Esophagus muscularis mucosa (tissue), 4 donors: ENCODE results near the gene LTA. TPM values are rescaled to one million over a fixed set of nuclear protein-coding genes. Genes with fewer than 3 reads are reported as not detected.

Source experiments
- DNase-seq: peaks from one replicate; pipeline ENCODE4 v3.0.0-alpha.2; 2017; ENCODE audit errors: extremely low spot score
- H3K27ac ChIP-seq, 4 donors: fragments of 200-600 bp; sonication (generic); replicated peaks in 1 of 4; 1 replicate in 3 of 4; 2 replicates in 1 of 4; pipeline ENCODE4 v1.5.1; 2016 to 2019; ENCODE audit warnings: mild to moderate bottlenecking in 1 of 4
- H3K27me3 ChIP-seq, 4 donors: fragments of 200-600 bp; sonication (generic); one replicate each; pipeline versions ENCODE4 v1.5.1 to v1.6.0; 2016 to 2019
- H3K36me3 ChIP-seq, 4 donors: fragments of 200-600 bp; sonication (generic); one replicate each; pipeline ENCODE4 v1.5.1; 2016 to 2019
- H3K4me1 ChIP-seq, 4 donors: fragments of 200-600 bp; sonication (generic); one replicate each; pipeline ENCODE4 v1.5.1; 2016 to 2019
- H3K4me3 ChIP-seq, 4 donors: fragments of 200-600 bp; sonication (generic); 1 replicate in 2 of 4; 2 replicates in 2 of 4; pipeline ENCODE4 v1.5.1; 2016 to 2019; ENCODE audit warnings: mild to moderate bottlenecking in 4 of 4, moderate library complexity in 1 of 4
- H3K9me3 ChIP-seq, 4 donors: fragments of 200-600 bp; sonication (generic); 1 replicate in 3 of 4; 2 replicates in 1 of 4; pipeline ENCODE4 v1.5.1; 2016 to 2019
- EP300 ChIP-seq: sonication (generic); formaldehyde crosslinking; IDR thresholded peaks from one replicate; pipeline ENCODE4 v1.6.1; 2017; ENCODE audit warnings: antibody characterized with exemption
- POLR2A ChIP-seq: fragments of 450-650 bp; IDR thresholded peaks from one replicate; pipeline ENCODE4 v1.6.1; 2017; ENCODE audit warnings: antibody characterized with exemption, moderate library complexity, mild to moderate bottlenecking, low read depth
- POLR2AphosphoS5 ChIP-seq, 2 donors: sonication (generic); formaldehyde crosslinking; IDR thresholded peaks; one replicate each; pipeline ENCODE4 v1.6.1; 2017; ENCODE audit warnings: antibody characterized with exemption in 2 of 2
- WGBS: methylation state at CpG from one replicate; pipeline ENCODE4 v1.1.5; 2018; 5-methylcytosine and 5-hydroxymethylcytosine counted together
- intact Hi-C: fragments of 100-400 bp; cut with DNase I; formaldehyde crosslinking; loops from one replicate; pipeline ENCODE4 v1.15.1; 2023
- total RNA-seq, 4 donors: library from RNA; depleted of rRNA; stranded (reverse); fragments of >200 nt; gene quantifications; one replicate each; pipeline versions ENCODE4 v1.1.0 to v1.2.1, GENCODE V29; 2016
- TF ChIP-seq, protein P1 (sequence below), 3 experiments: fragments of 200-600 bp in 2 of 3; fragments of 450-650 bp in 1 of 3; sonication (generic) in 2 of 3; IDR thresholded peaks; one replicate each; pipeline ENCODE4 v1.5.1; 2017 to 2019; ENCODE audit warnings: antibody characterized with exemption in 3 of 3, mild to moderate bottlenecking in 2 of 3, moderate library complexity in 1 of 3

The LTA gene, protein sequence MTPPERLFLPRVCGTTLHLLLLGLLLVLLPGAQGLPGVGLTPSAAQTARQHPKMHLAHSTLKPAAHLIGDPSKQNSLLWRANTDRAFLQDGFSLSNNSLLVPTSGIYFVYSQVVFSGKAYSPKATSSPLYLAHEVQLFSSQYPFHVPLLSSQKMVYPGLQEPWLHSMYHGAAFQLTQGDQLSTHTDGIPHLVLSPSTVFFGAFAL
- total RNA-seq: not detected

DNA sequence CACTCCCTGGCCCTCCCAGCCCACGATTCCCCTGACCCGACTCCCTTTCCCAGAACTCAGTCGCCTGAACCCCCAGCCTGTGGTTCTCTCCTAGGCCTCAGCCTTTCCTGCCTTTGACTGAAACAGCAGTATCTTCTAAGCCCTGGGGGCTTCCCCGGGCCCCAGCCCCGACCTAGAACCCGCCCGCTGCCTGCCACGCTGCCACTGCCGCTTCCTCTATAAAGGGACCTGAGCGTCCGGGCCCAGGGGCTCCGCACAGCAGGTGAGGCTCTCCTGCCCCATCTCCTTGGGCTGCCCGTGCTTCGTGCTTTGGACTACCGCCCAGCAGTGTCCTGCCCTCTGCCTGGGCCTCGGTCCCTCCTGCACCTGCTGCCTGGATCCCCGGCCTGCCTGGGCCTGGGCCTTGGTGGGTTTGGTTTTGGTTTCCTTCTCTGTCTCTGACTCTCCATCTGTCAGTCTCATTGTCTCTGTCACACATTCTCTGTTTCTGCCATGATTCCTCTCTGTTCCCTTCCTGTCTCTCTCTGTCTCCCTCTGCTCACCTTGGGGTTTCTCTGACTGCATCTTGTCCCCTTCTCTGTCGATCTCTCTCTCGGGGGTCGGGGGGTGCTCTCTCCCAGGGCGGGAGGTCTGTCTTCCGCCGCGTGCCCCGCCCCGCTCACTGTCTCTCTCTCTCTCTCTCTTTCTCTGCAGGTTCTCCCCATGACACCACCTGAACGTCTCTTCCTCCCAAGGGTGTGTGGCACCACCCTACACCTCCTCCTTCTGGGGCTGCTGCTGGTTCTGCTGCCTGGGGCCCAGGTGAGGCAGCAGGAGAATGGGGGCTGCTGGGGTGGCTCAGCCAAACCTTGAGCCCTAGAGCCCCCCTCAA lies at the start of gene LTA:
Gene LTA, plus strand, starts transcription at position 249 of the 871 bp plus-strand sequence. Its CDS starts 454 bp downstream, at position 703.
- 88% methylated on average over 27 of the region's 27 CpGs for WGBS
- Histone ChIP-seq H3K36me3 (no peaks in the 10 kb centered on the region), H3K27me3 (peaks cover 0 to 54% (median 2%) of the 10 kb centered on the region in 4 donors), H3K27ac (no peak within 1 kb of the TSS), H3K4me1 (peaks cover 0 to 3% (median 0%) of the 10 kb centered on the region in 4 donors), H3K4me3 (no peak within 1 kb of the TSS), H3K9me3 (no peaks in the 10 kb centered on the region)
- intact Hi-C loops: no loop called here
- no peak for DNase-seq
- no peak for TF ChIP-seq POLR2A
- TF ChIP-seq, protein P1, sequence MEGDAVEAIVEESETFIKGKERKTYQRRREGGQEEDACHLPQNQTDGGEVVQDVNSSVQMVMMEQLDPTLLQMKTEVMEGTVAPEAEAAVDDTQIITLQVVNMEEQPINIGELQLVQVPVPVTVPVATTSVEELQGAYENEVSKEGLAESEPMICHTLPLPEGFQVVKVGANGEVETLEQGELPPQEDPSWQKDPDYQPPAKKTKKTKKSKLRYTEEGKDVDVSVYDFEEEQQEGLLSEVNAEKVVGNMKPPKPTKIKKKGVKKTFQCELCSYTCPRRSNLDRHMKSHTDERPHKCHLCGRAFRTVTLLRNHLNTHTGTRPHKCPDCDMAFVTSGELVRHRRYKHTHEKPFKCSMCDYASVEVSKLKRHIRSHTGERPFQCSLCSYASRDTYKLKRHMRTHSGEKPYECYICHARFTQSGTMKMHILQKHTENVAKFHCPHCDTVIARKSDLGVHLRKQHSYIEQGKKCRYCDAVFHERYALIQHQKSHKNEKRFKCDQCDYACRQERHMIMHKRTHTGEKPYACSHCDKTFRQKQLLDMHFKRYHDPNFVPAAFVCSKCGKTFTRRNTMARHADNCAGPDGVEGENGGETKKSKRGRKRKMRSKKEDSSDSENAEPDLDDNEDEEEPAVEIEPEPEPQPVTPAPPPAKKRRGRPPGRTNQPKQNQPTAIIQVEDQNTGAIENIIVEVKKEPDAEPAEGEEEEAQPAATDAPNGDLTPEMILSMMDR (IDR thresholded peaks at IDR 0.05): no peak
- no peak for TF ChIP-seq POLR2AphosphoS5 (IDR thresholded peaks at IDR 0.05)
- TF ChIP-seq EP300: no peak

DNA sequence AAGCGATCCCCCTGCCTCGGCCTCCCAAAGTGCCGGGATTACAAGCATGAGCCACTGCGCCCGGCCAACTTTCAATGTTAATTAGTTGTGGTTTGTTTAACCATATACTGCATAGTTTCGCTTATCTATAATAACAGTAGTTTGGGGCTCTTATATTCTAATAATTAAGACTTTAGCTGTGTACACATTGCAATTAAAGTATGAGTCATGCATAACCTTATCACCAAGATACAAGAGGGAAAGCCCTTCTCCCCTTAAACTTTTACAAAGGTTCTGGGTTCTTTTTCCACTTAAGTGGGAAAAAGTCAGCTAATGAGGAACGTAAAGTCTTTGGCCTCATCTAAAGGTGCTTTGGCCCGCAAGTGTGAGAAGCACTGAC lies 46.5 kb upstream of the LTA start:
- Histone ChIP-seq H3K4me3 (no peak overlapping the region), H3K27me3 (no peaks in the 10 kb centered on the region), H3K27ac (no peak overlapping the region), H3K4me1 (no peaks in the 10 kb centered on the region), H3K9me3 (no peaks in the 10 kb centered on the region), H3K36me3 (peaks cover 6 to 14% (median 13%) of the 10 kb centered on the region in 4 donors)
- intact Hi-C loops: no loop called here
- WGBS: 77% methylated on average over 8 of the region's 8 CpGs
- TF ChIP-seq POLR2A (no peak), POLR2AphosphoS5 (IDR thresholded peaks at IDR 0.05) (no peak), EP300 (no peak)
- TF ChIP-seq, protein P1 (IDR thresholded peaks at IDR 0.05): no peak
- peak; percentile 29 for DNase-seq

DNA sequence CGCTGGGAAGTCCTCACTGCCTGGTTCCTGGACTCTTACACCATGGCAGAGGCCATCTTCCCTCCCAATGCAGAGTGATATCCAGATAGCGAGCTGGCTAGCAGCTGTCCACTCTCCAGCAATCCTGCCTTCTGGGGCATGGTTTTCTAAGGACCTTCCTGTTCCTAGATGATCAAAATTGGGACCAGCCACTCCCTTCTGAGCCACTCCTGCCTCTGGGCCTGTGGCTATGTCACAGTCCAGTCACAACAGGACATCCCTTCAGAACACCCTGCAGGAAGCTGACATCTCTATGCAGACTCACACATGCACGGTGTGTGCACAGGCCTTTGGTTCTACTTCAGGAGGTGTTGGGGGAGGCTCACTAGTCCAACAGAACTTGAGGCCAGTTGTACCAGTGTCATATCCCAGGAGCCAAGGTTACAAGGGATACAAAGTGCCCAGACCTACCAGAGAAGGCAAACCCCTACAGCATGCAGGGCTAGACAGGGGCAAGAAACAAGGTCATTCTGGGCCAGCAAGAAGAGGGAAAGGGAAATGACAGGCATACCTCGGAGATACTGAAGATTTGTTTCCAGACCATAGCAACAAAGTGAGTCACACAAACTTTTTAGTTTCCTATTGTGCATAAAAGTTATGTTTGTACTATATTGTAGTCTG lies 46.0 kb upstream of the LTA start:
- no peaks in the 10 kb centered on the region for H3K4me1 ChIP-seq
- no peak overlapping the region for H3K4me3 ChIP-seq
- peak; percentile 64 for DNase-seq
- H3K36me3 ChIP-seq: peaks cover 11 to 19% (median 18%) of the 10 kb centered on the region in 4 donors
- no peak overlapping the region for H3K27ac ChIP-seq
- no peaks in the 10 kb centered on the region for H3K9me3 ChIP-seq
- TF ChIP-seq POLR2AphosphoS5 (IDR thresholded peaks at IDR 0.05) (no peak), EP300 (no peak), POLR2A (no peak)
- TF ChIP-seq, protein P1 (IDR thresholded peaks at IDR 0.05): no peak
- H3K27me3 ChIP-seq: no peaks in the 10 kb centered on the region
- WGBS: 71% methylated on average over 4 of the region's 4 CpGs
- intact Hi-C loops: no loop called here

DNA sequence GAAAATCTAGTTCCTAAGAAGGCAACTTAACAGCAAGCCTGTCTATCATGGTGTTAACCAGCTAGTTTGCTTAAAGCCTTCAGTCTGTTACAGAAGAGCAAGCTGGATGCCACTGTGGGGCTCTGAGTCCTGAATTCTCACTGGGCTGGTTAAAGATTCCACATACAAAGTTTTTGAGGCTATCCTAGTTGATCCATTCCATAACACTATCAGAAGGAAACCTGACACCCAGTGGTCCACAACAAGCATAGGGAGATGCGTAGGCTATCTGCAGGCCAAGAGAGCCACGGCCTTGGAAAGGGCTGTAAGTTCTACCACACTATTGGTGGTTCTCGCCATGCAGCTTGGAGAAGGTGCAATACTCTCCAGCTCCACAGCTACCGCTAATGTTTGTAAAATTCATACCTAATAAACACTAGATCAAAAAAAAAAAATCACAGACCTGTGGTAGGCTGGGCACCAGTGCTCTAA lies 43.7 kb upstream of the LTA start:
- H3K36me3 ChIP-seq: peaks cover 27 to 42% (median 41%) of the 10 kb centered on the region in 4 donors
- no peak for DNase-seq
- no peak overlapping the region for H3K4me3 ChIP-seq
- no peaks in the 10 kb centered on the region for H3K4me1 ChIP-seq
- intact Hi-C loops: no loop called here
- no peak overlapping the region for H3K27ac ChIP-seq
- WGBS: 83% methylated on average over 4 of the region's 4 CpGs
- TF ChIP-seq POLR2A: no peak
- TF ChIP-seq, protein P1 (IDR thresholded peaks at IDR 0.05): no peak
- TF ChIP-seq EP300: no peak
- TF ChIP-seq POLR2AphosphoS5 (IDR thresholded peaks at IDR 0.05): no peak
- H3K9me3 ChIP-seq: no peaks in the 10 kb centered on the region
- H3K27me3 ChIP-seq: no peaks in the 10 kb centered on the region
